PFSK-1 (cell line): ENCODE data around the gene CLEC11A.

ENCODE experiments used
- POLR2AphosphoS5 ChIP-seq: IDR thresholded peaks from 2 replicates; pipeline ENCODE4 v1.6.1; 2012; ENCODE audit warnings: low read depth, mild to moderate bottlenecking, control low read depth, low read length, moderate library complexity
- REST ChIP-seq, 2 experiments: IDR thresholded peaks; 2 replicates each; pipeline versions ENCODE4 v1.6.1 to v1.8.0; 2011 to 2012; ENCODE audit warnings: low read depth in 2 of 2, low read length in 2 of 2, control low read depth in 1 of 2, inconsistent platforms in 1 of 2, mild to moderate bottlenecking in 1 of 2, moderate library complexity in 1 of 2; ENCODE audit not compliant: insufficient read depth in 1 of 2
- SIN3A ChIP-seq: IDR thresholded peaks from 2 replicates; pipeline ENCODE4 v1.6.1; 2012; ENCODE audit warnings: mild to moderate bottlenecking, low read length, moderate library complexity, borderline replicate concordance; ENCODE audit not compliant: insufficient read depth
- TAF1 ChIP-seq: IDR thresholded peaks from 2 replicates; pipeline ENCODE4 v1.6.1; 2012; ENCODE audit warnings: low read length, control low read depth, borderline replicate concordance; ENCODE audit not compliant: insufficient read depth

DNA sequence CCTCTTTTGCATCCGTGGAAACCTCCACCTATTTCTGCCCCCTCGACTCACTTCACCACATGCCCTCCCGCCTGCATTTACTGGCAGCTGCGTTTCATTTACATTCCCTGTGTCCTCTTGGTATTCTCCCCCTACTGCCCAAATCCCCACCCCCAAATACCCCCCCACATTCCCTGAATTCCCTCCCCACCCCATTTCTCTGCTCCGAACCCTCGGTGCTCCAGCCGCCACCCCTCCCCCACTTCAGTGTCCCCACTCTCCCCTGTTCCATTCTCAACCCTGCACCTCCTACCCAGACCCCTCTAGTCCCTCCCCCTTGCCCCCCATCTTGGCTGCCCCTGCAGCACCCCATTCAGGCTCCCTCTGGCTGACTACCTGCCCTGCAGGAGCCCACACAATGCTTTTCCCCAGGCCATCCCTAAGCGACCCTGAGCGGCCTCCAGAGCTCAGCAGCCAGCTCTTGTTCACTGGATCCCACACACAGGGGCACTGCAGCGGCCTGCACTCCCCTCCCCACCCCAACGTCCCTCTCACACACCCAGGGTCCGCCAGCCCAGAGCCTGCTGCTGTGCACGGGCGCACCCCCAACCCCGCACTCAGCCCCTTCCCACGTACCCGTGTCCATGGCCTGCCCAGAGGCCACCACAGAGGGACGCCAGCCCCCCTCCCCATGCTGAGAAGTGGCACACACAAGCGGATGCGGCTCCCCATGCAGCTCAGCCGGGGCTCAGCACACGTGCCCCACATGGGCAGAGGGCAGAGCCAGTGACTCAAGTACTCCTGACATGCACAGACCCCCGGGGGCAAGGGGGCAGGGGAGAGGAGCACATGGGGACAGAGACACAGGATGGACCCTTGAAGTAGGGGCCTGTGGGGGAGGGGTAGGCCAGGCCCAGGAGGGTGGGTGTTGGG is 29.8 kb upstream of the CLEC11A start:
- no peak for TF ChIP-seq POLR2AphosphoS5
- no peak for TF ChIP-seq TAF1
- no peak for TF ChIP-seq REST (IDR thresholded peaks at IDR 0.05; ENCODE audit: insufficient read depth in 1 of 2, low read depth in 2 of 2, low read length in 2 of 2)
- no peak for TF ChIP-seq SIN3A
